ENCODE measurements around the gene NDUFAF7. TPM values are rescaled to one million over a fixed set of nuclear protein-coding genes. Genes with fewer than 3 reads are reported as not detected.

NDUFAF7 gene
- total RNA-seq = 3.8 TPM

DNA sequence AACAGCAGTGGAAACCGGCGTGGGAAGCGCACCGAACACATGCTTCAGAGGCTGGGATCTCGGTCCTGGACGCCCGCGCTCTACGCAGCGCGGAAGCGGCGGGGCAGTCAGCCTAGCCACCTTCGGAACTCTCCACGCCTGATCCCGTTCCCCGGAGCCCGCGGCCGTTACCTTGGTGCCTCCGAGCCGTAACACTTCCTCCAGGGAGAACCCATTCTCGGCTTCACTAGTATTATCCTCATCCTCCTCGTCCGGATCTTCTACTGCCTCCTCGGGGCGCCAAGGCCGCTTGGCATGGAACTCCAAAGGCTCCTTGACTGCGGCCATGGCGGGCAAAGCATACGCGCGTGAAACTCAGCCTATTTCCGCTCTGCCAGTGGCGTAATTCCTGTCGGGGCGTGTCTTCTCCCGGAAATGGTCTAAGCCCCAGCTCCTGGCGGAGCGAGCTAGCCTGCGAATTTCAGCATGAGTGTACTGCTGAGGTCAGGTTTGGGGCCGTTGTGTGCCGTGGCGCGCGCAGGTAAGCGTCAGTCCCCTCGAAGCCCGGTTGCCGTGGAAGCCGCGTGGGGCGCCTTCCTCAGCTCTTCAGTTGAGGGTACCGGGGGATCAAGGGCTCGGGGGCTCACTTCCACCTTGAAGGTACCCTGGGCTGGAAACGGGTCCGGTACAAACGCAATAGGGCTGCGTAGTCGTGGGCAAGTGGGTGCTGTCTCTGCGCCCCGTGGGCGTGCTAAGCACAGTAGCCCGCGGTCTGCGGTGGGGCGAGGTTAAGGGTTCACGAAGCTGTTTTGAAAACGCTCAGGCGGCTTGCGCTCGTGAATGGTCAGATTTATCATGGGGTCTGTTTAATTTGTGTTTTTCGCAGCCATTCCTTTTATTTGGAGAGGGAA is at the start of gene NDUFAF7, which contains the start of gene CEBPZ:
Gene NDUFAF7, plus strand, starts transcription at position 418 of the 890 bp plus-strand sequence. Its CDS starts 48 bp downstream, at position 466.
Gene CEBPZ, minus strand, starts transcription at position 356 of the 890 bp plus-strand sequence. Its CDS starts 29 bp downstream, at position 327.
- no peak for TF ChIP-seq CTCF (IDR thresholded peaks at IDR 0.05)
- intact Hi-C loops (cut with DNase I) = loop anchor here (2.0 to 5.0 kb wide), 2 partner anchors 35 to 91 kb away; partner anchors contain the start of genes CEBPZOS and PRKD3
- peaks cover 7 to 23% of the 10 kb centered on the region in 2 donors for H3K4me1 ChIP-seq

DNA sequence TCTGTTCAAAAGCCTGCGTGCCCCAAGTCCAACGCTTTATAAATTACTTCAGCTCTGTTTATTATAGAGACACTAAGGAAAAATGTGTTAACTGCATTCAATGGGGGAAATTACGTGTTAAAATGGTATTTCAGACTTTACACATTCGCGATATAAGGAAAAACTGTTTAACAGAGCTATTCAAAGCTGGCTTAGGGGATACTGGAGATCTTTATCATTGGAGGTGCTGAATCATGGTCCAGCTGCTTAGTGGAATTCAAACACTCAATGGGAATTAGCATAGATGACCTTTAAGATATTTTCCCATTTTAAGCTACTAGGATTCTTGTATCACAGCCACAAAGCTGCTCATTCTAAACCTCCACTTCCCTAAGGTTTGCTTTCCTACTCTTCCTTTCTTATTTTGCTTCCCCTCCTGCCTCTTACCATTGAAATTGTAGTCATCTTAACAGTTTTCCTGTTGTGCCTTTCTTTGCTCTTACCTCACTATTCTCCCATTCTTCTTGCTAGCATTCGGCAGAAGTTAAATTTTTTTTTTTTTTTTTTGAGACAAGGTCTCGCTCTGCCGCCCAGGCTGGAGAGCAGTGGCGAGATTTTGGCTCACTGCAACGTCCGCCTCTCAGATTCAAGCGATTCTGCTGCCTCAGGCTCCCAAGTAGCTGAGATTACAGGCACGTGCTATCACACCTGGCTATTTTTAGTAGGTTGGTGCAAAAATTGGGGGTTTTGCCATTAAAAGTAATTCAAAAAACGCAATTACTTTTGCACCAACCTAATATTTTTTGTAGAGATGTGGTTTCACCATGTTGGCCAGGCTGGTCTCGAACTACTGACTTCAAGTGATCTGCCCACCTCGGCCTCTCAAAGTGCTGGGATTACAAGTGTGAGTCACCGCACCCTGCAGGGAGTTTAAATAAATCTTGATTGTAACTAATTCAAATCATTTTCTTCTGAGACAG is 49.5 kb upstream of the NDUFAF7 start:
- H3K4me3 ChIP-seq = no peak overlapping the region
- H3K36me3 ChIP-seq = no peaks in the 10 kb centered on the region
- intact Hi-C loops (cut with DNase I) = no loop called here
- no peaks in the 10 kb centered on the region for H3K27me3 ChIP-seq
- H3K4me1 ChIP-seq = no peaks in the 10 kb centered on the region
- no peak for TF ChIP-seq CTCF (IDR thresholded peaks at IDR 0.05)
- H3K27ac ChIP-seq = no peak overlapping the region
- DNase-seq (ENCODE audit: low spot score in 2 of 2) = no peak
- H3K9me3 ChIP-seq = no peaks in the 10 kb centered on the region

More for the DNA sequence above, at the start of gene NDUFAF7, which contains the start of gene CEBPZ:
- H3K4me3 ChIP-seq = peak within 1 kb of the TSS; percentile 87 to 95
- H3K27me3 ChIP-seq = no peaks in the 10 kb centered on the region
- H3K27ac ChIP-seq = peak within 1 kb of the TSS; percentile 81 to 94
- no peaks in the 10 kb centered on the region for H3K9me3 ChIP-seq
- H3K36me3 ChIP-seq = peaks cover 11 to 15% of the 10 kb centered on the region in 2 donors
- DNase-seq (ENCODE audit: low spot score in 2 of 2) = peak; percentile 73 to 96

- Histone ChIP-seq H3K27me3 (no peaks in the 10 kb centered on the region), H3K27ac (no peak within 1 kb of the TSS), H3K36me3 (no peaks in the 10 kb centered on the region), H3K9me3 (no peaks in the 10 kb centered on the region), H3K4me3 (no peak within 1 kb of the TSS), H3K4me1 (no peaks in the 10 kb centered on the region)
- intact Hi-C loops (cut with DNase I) = no loop called here
- no peak for DNase-seq (ENCODE audit: low spot score in 2 of 2)
- no peak for TF ChIP-seq CTCF (IDR thresholded peaks at IDR 0.05)
Observed at GRCh38 chr2:37188570-37188969, 42.9 kb upstream of the NDUFAF7 start, which contains the start of gene SULT6B1. Gene SULT6B1, minus strand, starts transcription at chr2:37188670. Its CDS starts 30 bp downstream, at chr2:37188640.

- no peaks in the 10 kb centered on the region for H3K4me1 ChIP-seq
- no peaks in the 10 kb centered on the region for H3K27me3 ChIP-seq
- TF ChIP-seq CTCF (IDR thresholded peaks at IDR 0.05) = no peak
- DNase-seq (ENCODE audit: low spot score in 2 of 2) = no peak
- intact Hi-C loops (cut with DNase I) = no loop called here
- no peaks in the 10 kb centered on the region for H3K9me3 ChIP-seq
- H3K36me3 ChIP-seq = no peaks in the 10 kb centered on the region
- no peak overlapping the region for H3K4me3 ChIP-seq
- H3K27ac ChIP-seq = no peak overlapping the region
Observed at GRCh38 chr2:37189452-37190153, 41.9 kb upstream of the NDUFAF7 start.

DNA sequence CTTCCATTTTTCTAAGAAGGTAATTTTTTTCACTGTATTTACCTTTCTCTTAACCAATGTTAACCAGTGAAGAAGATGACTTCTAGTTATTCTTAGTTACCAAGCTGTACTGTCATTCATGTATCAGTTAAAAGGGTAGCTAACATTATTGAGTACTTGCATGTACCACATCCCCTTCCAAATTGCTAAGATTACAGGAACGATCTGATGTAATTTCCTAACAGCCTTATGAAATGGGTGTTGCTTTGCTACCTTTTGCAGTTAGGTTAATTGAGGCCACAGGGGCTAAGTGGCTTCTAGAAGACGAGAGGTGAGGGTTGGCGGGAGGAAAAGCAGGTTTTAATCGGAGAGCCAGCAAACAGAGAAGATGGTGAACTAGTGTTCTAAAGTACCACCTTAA is 41.2 kb upstream of the NDUFAF7 start:
- H3K9me3 ChIP-seq = no peaks in the 10 kb centered on the region
- no peak for DNase-seq (ENCODE audit: low spot score in 2 of 2)
- H3K36me3 ChIP-seq = no peaks in the 10 kb centered on the region
- intact Hi-C loops (cut with DNase I) = no loop called here
- no peaks in the 10 kb centered on the region for H3K4me1 ChIP-seq
- H3K4me3 ChIP-seq = no peak overlapping the region
- H3K27ac ChIP-seq = no peak overlapping the region
- no peak for TF ChIP-seq CTCF (IDR thresholded peaks at IDR 0.05)
- H3K27me3 ChIP-seq = no peaks in the 10 kb centered on the region

All from ascending aorta (tissue), 2 donors.